GM13976 (cell line): ENCODE results near the gene STIM1.

Experiments used
- DNase-seq: peaks from one replicate; pipeline ENCODE4 v3.0.0; 2012; ENCODE audit warnings: low spot score
- CTCF ChIP-seq: IDR thresholded peaks from 2 replicates; pipeline ENCODE4 v1.5.1; 2012; ENCODE audit warnings: borderline replicate concordance, mild to moderate bottlenecking; ENCODE audit not compliant: insufficient read depth; ENCODE audit errors: extremely low read depth, missing control alignments, control extremely low read depth
- in situ Hi-C: fragments of 300-500 bp; cut with MboI; formaldehyde crosslinking; loops from one replicate; pipeline ENCODE4 v1.12.0; 2022; ENCODE audit warnings: low sequenced_read_pairs, mixed read lengths, inconsistent platforms; ENCODE audit not compliant: unreplicated experiment

Gene STIM1

GRCh38 chr11:3836903-3837302 is 18.6 kb upstream of the STIM1 start:
- peak; percentile 47 for DNase-seq
- no peak for TF ChIP-seq CTCF
- in situ Hi-C loops, result no loop called here

- DNase-seq, result peak; percentile 60
- in situ Hi-C loops, result no loop called here
- TF ChIP-seq CTCF, result no peak
Observed at GRCh38 chr11:3837793-3838192, 17.7 kb upstream of the STIM1 start.

- TF ChIP-seq CTCF, result no peak
- in situ Hi-C loops, result no loop called here
- DNase-seq, result peak; percentile 10
Observed at GRCh38 chr11:3838504-3838903, 17.0 kb upstream of the STIM1 start.

GRCh38 chr11:3840004-3840869 is 15.2 kb upstream of the STIM1 start:
- TF ChIP-seq CTCF, result no peak
- in situ Hi-C loops, result loop anchor here (10.0 kb wide), 1 partner anchor 225 kb away; no protein-coding TSS in a partner anchor
- DNase-seq, result peak; percentile 26

GRCh38 chr11:3840870-3841425 is 14.5 kb upstream of the STIM1 start, which contains the start of gene RHOG:
Gene RHOG, minus strand, starts transcription at chr11:3840959. Its CDS starts 12,821 bp downstream, at chr11:3828138.
- DNase-seq, result peak; percentile 92
- in situ Hi-C loops, result loop anchor here (10.0 kb wide), 1 partner anchor 224 kb away; no protein-coding TSS in a partner anchor
- TF ChIP-seq CTCF, result no peak

GRCh38 chr11:3841426-3842350 is 13.8 kb upstream of the STIM1 start:
- peak; percentile 83 for TF ChIP-seq CTCF

More at GRCh38 chr11:3841426-3842350, 13.8 kb upstream of the STIM1 start:
- DNase-seq, result peak; percentile 88
- in situ Hi-C loops, result loop anchor here (10.0 kb wide), 1 partner anchor 223 kb away; no protein-coding TSS in a partner anchor
